Caco-2 (cell line): ENCODE measurements around the gene SRRD. TPM values are rescaled to one million over a fixed set of nuclear protein-coding genes. Genes with fewer than 3 reads are reported as not detected.

Experiments
- BruUV-seq: library from RNA; stranded (reverse); fragments of 400-500 nt; replicated peaks from 2 replicates; lab custom pipeline; 2021; lab: Mats Ljungman, UMichigan
- CTCF ChIA-PET: fragments of 300-600 bp; sonication (Branson Sonifier 250); formaldehyde crosslinking; loops from one replicate; lab custom pipeline; 2022; ENCODE audit warnings: antibody characterized with exemption; lab: Charles Lee
- POLR2A ChIA-PET: fragments of 300-600 bp; sonication (Branson Sonifier 250); formaldehyde crosslinking; loops from one replicate; lab custom pipeline; 2022; ENCODE audit warnings: antibody characterized with exemption; lab: Charles Lee
- DNase-seq, 2 experiments: peaks; one replicate each; pipeline versions ENCODE4 v3.0.0 to v3.0.0-alpha.2; 2020 to 2022
- H3K27me3 ChIP-seq: replicated peaks from 2 replicates; pipeline ENCODE4 v1.6.0; 2011; ENCODE audit warnings: low read length; ENCODE audit not compliant: control insufficient read depth, insufficient read depth
- H3K36me3 ChIP-seq: 2 replicates; pipeline ENCODE4 v1.5.1; 2011; ENCODE audit warnings: low read length; ENCODE audit not compliant: control insufficient read depth, insufficient read depth
- H3K4me1 ChIP-seq: fragments of 250-450 bp; sonication (Bioruptor Pico); 2 replicates; pipeline ENCODE4 v1.5.1; 2020; ENCODE audit warnings: mild to moderate bottlenecking
- H3K4me3 ChIP-seq: 2 replicates; pipeline ENCODE4 v1.5.1; 2011; ENCODE audit warnings: low read depth, mild to moderate bottlenecking, control low read depth, low read length
- H3K9me3 ChIP-seq: fragments of 250-450 bp; sonication (Bioruptor Pico); 2 replicates; pipeline ENCODE4 v1.5.1; 2020; ENCODE audit warnings: mild to moderate bottlenecking, moderate library complexity
- H3K27ac Mint-ChIP-seq: one replicate; pipeline ENCODE4 v1.8.0; 2022; ENCODE audit warnings: mixed read lengths; ENCODE audit not compliant: unreplicated experiment
- H3K27me3 Mint-ChIP-seq: one replicate; pipeline ENCODE4 v1.8.0; 2022; ENCODE audit warnings: mixed read lengths; ENCODE audit not compliant: insufficient read depth, unreplicated experiment
- H3K36me3 Mint-ChIP-seq: one replicate; pipeline ENCODE4 v1.8.0; 2022; ENCODE audit warnings: mild to moderate bottlenecking, mixed read lengths; ENCODE audit not compliant: insufficient read depth, unreplicated experiment
- H3K4me1 Mint-ChIP-seq: one replicate; pipeline ENCODE4 v1.8.0; 2022; ENCODE audit warnings: low read depth, mixed read lengths; ENCODE audit not compliant: unreplicated experiment
- H3K4me3 Mint-ChIP-seq: one replicate; pipeline ENCODE4 v1.8.0; 2022; ENCODE audit warnings: mild to moderate bottlenecking, moderate library complexity, mixed read lengths; ENCODE audit not compliant: unreplicated experiment
- H3K9me3 Mint-ChIP-seq: one replicate; pipeline ENCODE4 v1.8.0; 2022; ENCODE audit warnings: mixed read lengths; ENCODE audit not compliant: unreplicated experiment
- CTCF ChIP-seq, 2 experiments: fragments of 200-600 bp in 1 of 2; IDR thresholded peaks; 1 replicate in 1 of 2; 2 replicates in 1 of 2; pipeline versions ENCODE4 v1.5.1 to v1.8.0; 2011 to 2022; ENCODE audit warnings: antibody characterized with exemption in 1 of 2, control low read depth in 1 of 2, inconsistent platforms in 1 of 2, low read depth in 1 of 2, low read length in 1 of 2, mild to moderate bottlenecking in 1 of 2, moderate library complexity in 1 of 2; ENCODE audit not compliant: insufficient read depth in 1 of 2, severe bottlenecking in 1 of 2, unreplicated experiment in 1 of 2
- intact Hi-C: fragments of 100-400 bp; cut with micrococcal nuclease; formaldehyde crosslinking; loops from one replicate; pipeline ENCODE4 v1.10.0; 2022; ENCODE audit not compliant: unreplicated experiment
- total RNA-seq: library from RNA; stranded (reverse); gene quantifications from 2 replicates; pipeline ENCODE4 v1.2.3, GENCODE V29; 2022

SRRD gene
- total RNA-seq, 1 experiment from 2014 or later: 21.8 TPM

DNA sequence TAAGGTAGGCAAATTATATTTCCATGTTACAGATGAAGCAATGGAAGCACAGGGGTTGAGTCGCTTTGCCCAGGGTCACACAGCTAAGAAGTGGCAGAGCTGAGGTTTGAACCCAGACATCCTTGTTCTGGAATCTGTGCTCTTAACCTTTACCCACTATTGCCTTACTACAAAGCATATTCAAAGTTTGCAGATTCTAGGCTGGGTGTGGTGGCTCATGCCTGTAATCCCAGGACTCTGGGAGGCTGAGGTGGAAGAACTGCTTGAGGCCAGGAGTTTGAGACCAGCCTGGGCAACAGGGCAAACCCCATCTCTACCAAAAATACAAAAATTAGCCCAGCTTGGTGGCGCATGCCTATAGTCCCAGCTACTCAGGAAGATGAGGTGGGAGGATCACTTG lies 56.4 kb downstream of the SRRD start:
- H3K27me3 Mint-ChIP-seq: no peaks in the 10 kb centered on the region
- no peaks in the 10 kb centered on the region for H3K27me3 ChIP-seq
- ChIA-PET POLR2A (no interaction called here), CTCF (interaction anchor here (0.6 kb wide), 2 partner anchors 393 to 598 kb away, joined by 3 read pairs; no protein-coding TSS in a partner anchor)
- no peak overlapping the region for H3K4me3 Mint-ChIP-seq
- H3K4me1 Mint-ChIP-seq: no peaks in the 10 kb centered on the region
- BruUV-seq: no TSS peak
- no peaks in the 10 kb centered on the region for H3K9me3 Mint-ChIP-seq
- H3K9me3 ChIP-seq: no peaks in the 10 kb centered on the region
- DNase-seq: no peak
- H3K27ac Mint-ChIP-seq: no peak overlapping the region
- peaks cover 5% of the 10 kb centered on the region for H3K36me3 Mint-ChIP-seq
- H3K4me3 ChIP-seq: no peak overlapping the region
- no peaks in the 10 kb centered on the region for H3K4me1 ChIP-seq
- H3K36me3 ChIP-seq: no peaks in the 10 kb centered on the region
- no peak for TF ChIP-seq CTCF (IDR thresholded peaks at IDR 0.05; ENCODE audit: insufficient read depth in 1 of 2, low read depth in 1 of 2, low read length in 1 of 2, severe bottlenecking in 1 of 2, unreplicated experiment in 1 of 2)
- intact Hi-C loops: no loop called here

- TF ChIP-seq CTCF (IDR thresholded peaks at IDR 0.05; ENCODE audit: insufficient read depth in 1 of 2, low read depth in 1 of 2, low read length in 1 of 2, severe bottlenecking in 1 of 2, unreplicated experiment in 1 of 2): no peak
- BruUV-seq: no TSS peak
Observed at GRCh38 chr22:26541167-26541819, 57.6 kb downstream of the SRRD start.

DNA sequence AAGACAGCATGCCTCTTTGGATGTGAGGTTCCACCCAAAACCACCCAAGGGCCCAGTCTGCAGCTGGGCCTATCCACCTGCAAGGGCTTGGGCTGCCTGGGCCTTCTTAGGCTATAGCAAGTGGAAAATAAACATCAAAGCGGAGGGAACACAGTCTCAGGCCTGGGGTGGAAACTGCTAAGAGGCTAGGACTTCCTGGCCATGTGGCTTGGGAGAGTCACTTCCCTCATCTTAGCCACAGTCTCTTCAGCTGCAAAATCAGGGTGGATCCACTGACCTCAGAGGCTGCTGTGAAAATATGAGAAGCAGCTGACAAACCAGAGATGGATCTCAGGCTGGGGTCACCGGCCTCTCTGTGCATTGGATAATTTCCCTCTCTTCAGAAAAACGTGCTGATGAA lies 59.2 kb downstream of the SRRD start:
- no peaks in the 10 kb centered on the region for H3K4me1 Mint-ChIP-seq

More at GRCh38 chr22:26541167-26541819, 57.6 kb downstream of the SRRD start:
- ChIA-PET CTCF (no interaction called here), POLR2A (no interaction called here)
- Mint-ChIP-seq H3K27ac (no peak overlapping the region), H3K4me3 (no peak overlapping the region), H3K36me3 (peaks cover 5% of the 10 kb centered on the region), H3K27me3 (no peaks in the 10 kb centered on the region), H3K4me1 (no peaks in the 10 kb centered on the region), H3K9me3 (no peaks in the 10 kb centered on the region)
- H3K4me1 ChIP-seq: no peaks in the 10 kb centered on the region
- no peaks in the 10 kb centered on the region for H3K27me3 ChIP-seq
- intact Hi-C loops: no loop called here
- H3K4me3 ChIP-seq: no peak overlapping the region
- H3K36me3 ChIP-seq: no peaks in the 10 kb centered on the region
- no peaks in the 10 kb centered on the region for H3K9me3 ChIP-seq
- DNase-seq: no peak

More for the DNA sequence above, 59.2 kb downstream of the SRRD start:
- intact Hi-C loops: no loop called here
- ChIA-PET CTCF (no interaction called here), POLR2A (no interaction called here)
- no peak overlapping the region for H3K27ac Mint-ChIP-seq
- no peaks in the 10 kb centered on the region for H3K27me3 ChIP-seq
- no peak overlapping the region for H3K4me3 ChIP-seq
- no TSS peak for BruUV-seq
- no peaks in the 10 kb centered on the region for H3K9me3 ChIP-seq
- H3K9me3 Mint-ChIP-seq: no peaks in the 10 kb centered on the region
- no peaks in the 10 kb centered on the region for H3K27me3 Mint-ChIP-seq
- H3K36me3 Mint-ChIP-seq: peaks cover 5% of the 10 kb centered on the region
- H3K36me3 ChIP-seq: no peaks in the 10 kb centered on the region
- DNase-seq: no peak
- H3K4me1 ChIP-seq: no peaks in the 10 kb centered on the region
- H3K4me3 Mint-ChIP-seq: no peak overlapping the region
- TF ChIP-seq CTCF (IDR thresholded peaks at IDR 0.05; ENCODE audit: insufficient read depth in 1 of 2, low read depth in 1 of 2, low read length in 1 of 2, severe bottlenecking in 1 of 2, unreplicated experiment in 1 of 2): no peak

Other genes with a start within 250 kb of the SRRD start
- gene ASPHD2, start 54.6 kb upstream of the SRRD start, total RNA-seq: not detected in 2 replicates
- gene HPS4, start 94 bp upstream of the SRRD start, total RNA-seq: 35.1 and 36.6 TPM in 2 replicates
- 27.4 and 27.7 TPM in 2 replicates for gene TFIP11, start 28.6 kb downstream of the SRRD start, total RNA-seq
- gene TPST2, start 106.3 kb downstream of the SRRD start, total RNA-seq: 9.5 and 11.5 TPM in 2 replicates
- not detected in 2 replicates for gene CRYBB1, start 134.2 kb downstream of the SRRD start, total RNA-seq
- 0.68 TPM in 1 of 2 replicates, not detected in the other for gene CRYBA4, start 138.1 kb downstream of the SRRD start, total RNA-seq
- 0.30 and 0.41 TPM in 2 replicates for gene MIAT, start 173.7 kb downstream of the SRRD start, total RNA-seq